M059J (cell line): ENCODE measurements around the gene PRODH2. TPM values are rescaled to one million over a fixed set of nuclear protein-coding genes. Genes with fewer than 3 reads are reported as not detected.
"Not testable (repeated sequence)": the region's sequence is repeated elsewhere in the genome, so short reads cannot be mapped to it uniquely, and the experiment has no call there.

Source experiments
- DNase-seq: peaks from one replicate; pipeline ENCODE4 v3.0.0-alpha.2; 2012; ENCODE audit warnings: low read depth
- total RNA-seq: library from RNA; depleted of rRNA; stranded (reverse); fragments of >200 nt; shearing (Covaris generic); gene quantifications from 2 replicates; pipeline ENCODE4 v1.2.3, GENCODE V29; 2014

The PRODH2 gene
- total RNA-seq, 1 experiment from 2014 or later = not detected

DNA sequence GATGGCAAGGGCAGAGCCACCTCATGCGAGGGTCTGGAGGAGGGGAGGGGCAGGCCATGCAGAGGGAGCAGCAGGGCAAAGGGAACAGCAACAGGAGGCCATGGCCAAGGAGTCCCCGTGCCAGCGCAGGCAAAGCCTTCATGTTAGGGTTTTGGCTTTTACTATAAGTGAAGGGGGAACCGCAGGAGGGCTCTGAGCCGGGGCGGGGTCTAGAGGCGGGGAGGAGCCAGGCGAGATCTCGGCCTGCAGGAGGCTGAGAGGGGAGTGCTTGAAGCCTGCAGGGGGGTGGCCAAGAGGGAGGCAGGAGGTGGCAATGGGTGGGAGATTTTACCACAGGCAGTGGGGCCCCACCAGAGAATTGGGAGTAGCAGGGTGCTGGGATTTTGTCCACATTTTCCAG is 31.0 kb downstream of the PRODH2 start:
- no peak for DNase-seq

DNA sequence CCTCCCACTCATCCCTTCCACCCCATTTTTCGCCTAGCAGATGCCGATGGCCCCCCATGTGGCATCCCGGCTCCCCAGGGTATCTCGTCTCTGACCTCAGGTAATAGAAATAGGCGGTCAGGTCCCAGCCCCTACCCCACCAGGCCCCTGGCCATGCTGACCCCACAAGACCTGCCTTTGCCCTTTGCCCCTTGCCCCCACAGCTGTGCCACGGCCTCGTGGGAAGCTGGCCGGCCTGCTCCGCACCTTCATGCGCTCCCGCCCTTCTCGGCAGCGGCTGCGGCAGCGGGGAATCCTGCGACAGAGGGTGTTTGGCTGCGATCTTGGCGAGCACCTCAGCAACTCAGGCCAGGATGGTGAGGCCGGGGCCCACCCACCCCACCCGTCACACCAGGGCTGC is 31.9 kb downstream of the PRODH2 start:
- DNase-seq = no peak

DNA sequence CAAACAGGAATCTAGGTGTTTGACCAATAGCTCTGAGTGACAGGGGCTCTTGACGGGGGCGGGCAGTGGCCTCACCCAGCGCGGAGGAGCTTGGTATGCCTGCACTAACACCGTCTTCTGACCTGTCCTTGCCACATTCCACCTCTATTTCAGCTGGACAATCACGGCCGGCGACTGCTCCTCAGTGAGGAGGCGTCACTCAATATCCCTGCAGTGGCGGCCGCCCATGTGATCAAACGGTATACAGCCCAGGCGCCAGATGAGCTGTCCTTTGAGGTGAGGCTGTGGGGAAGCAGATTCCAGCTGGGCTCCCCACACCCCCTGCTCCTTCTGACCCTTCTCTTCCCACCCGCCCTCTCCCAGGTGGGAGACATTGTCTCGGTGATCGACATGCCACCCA is 32.6 kb downstream of the PRODH2 start:
- DNase-seq = no peak

DNA sequence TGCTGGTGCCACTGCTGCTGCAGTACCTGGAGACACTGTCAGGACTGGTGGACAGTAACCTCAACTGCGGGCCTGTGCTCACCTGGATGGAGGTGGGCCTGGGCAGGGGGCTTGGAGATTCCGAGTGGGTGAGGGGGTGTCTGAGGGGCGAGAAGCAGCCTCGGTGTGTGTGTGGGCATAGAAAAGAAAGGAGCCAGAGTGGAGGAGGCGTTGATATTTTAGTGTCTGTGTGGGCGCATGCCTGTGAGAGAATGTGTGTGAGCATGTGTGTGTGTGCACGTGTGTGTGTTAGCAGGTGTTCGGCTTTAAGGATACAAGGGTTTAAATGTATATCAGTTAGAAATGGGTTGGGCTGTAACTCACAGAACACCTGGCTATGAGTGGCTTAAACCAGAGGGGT is 33.6 kb downstream of the PRODH2 start:
- DNase-seq = no peak

DNA sequence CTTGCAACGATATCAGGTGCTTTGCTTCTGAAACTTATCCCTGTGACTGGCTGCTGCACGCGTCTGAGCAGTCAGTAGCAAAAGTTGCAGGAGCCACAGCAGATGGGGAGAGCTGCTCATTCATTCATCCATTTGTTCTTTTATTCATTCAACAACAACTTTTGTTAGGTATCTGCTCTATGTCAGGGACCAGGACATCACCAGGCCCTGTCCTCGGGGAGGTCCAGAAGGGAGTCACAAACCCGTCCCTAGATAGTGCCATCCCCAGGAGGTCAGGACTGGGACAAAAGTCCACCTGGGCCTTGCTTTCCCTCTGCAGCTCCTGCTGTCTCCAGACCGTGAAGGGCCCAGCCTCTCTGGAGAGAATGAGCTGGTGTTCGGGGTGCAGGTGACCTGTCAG is 34.7 kb downstream of the PRODH2 start:
- DNase-seq = no peak

DNA sequence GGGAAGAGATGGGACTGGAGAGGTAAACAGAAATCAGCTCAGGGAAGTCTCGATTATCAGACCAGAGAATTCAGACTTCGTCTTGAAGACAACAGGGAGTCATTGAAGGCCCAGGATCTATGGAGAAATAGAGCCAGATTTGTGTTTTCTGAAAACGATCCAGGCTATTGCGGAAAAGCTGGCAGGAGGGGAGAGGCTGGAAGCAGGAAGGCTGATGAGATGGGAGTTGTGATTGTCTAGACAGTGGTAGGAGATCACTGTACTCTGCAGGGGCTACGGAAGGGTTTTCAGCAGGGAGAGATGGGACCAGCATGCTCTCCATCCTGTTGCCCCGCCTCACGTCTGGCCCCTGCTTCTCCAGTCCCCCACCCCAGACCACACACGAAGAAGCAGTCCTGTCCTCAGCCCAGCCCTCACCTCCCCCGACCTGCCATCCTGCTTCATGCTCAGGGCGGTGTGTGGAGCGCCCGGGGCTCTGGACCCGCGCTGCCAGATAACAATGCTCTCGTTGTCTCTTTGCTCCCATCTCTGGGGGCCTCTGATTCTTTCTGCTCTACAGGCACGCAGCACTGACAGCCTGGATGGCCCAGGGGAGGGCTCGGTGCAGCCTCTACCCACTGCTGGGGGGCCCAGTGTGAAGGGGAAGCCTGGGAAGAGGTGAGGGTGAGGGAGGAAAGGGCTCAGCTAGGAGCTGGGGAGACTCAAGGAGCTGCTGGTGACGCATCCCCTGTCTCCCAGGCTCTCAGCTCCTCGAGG is 35.4 kb downstream of the PRODH2 start:
- no peak for DNase-seq

DNA sequence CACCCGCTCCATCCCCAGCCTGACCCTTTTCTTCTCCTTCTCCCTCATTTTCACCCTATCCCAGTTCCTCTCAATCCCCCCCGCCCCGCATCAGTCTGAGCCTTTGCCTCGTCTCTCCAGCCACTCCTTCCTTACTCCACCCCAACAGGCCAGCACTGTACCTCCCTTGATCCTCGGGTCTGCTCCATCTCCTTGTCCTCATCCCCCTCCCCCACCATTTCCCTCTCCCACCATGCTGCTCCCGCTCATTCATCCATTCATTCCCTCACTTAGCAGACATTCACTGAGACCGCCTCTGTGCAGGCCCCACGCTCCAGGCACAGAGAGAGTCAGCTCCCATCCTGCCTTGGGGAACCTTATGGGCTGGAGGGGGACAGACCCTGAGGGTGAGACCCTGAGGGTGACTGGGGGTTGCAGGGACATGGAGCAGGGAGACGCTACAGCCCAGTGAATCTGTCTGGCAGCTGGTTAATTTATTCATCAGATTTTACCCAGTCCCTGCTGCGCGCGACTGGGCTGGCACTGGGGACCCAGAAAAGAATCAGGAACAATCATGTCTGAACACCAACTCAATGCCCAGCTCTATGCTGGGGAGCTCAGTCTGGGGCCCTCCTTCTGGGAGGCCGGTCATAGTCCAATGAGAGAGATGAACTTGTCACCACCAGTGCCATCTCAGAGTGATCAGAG is 36.4 kb downstream of the PRODH2 start:
- no peak for DNase-seq

DNA sequence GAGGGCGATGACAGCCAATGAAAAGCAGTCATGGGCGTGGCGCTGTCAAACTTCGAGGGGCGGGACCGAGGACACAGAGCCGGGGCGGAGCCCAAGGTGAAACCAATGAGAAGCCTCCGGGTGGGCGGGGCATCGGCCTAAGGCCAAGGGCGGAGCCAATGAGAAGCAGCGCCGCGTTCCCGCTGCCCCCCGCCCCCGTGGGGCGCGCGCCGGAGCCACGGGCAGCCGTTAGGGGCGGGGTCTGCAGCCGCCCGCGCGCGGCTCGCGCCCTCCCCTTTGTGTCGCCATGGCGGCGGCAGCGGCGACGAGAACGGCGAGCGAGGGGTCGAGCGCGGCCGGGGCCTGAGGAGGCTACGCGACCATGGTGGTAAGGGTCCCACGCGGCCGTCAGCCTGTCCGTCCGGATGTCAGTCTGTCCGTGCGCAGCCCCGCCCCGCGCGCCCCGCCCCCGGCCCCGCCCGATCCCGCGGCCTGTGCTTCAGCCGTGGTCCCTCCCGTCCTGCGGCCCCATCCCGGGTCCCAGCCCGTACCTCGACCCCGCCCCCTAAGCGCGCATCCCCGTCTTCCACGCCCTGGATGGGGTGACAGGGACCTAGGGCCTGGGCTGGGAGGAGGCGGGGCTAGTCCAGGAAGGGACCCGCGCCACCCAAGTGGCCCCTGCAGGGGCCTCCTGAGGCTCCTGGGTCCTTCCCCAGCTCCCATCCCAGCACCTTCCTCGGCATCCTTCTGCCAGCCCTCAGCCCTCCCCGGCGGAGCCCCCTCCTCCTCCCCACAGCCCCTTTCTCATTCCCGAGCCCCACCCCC is 37.1 kb downstream of the PRODH2 start, which contains the start of gene ARHGAP33:
Gene ARHGAP33, plus strand, starts transcription at position 267 of the 804 bp plus-strand sequence. Its CDS starts 95 bp downstream, at position 362.
- peak; percentile 97 for DNase-seq

DNA sequence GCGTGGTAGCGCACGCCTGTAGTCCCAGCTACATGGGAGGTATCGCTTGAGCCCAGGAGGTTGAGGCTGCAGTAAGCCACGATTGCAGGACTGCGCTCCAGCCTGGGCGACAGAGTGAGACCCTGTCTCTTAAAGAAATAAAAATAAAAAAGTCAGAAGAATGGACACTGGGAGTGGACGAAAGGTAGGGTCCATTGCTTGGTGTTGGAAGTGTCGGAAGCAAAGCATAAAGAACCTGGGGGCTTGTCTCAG is 37.7 kb downstream of the PRODH2 start:
- no peak for DNase-seq

DNA sequence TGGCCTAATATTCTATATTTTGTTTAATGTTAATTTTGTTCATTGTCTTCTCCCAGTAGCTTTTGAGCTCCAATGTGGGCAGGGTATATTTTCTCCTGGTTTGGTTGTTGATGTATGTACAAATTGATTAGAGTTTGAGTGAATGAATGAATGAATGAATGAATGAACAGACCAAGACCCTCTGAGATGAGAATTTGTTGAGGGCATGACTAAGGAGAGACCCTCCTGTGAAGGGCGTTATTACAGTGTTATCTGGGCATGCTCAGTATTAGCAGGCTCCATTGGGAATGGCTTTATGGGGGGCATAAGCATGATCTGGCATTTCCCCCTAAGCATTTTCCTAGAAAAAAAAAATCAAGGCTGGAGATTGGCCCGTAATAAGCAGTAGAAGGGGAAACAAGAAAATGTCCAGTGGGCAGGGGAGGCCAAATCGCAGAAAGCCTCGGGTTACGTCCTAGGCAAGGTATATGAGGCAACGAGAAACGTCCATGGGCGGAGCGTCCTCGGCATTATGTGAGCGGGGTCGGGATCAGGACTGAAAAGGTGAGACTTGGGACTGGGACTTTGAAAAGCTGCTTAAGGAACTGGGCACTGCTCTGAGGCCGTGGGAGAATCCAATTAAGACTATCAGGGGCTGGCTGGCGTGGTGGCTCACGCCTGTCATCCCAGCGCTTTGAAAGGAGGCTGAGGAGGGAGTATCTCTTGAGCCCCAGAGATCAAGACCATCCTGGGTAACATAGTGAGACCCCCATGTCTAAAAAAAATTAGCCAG is 38.2 kb downstream of the PRODH2 start:
- DNase-seq = peak; percentile 25

DNA sequence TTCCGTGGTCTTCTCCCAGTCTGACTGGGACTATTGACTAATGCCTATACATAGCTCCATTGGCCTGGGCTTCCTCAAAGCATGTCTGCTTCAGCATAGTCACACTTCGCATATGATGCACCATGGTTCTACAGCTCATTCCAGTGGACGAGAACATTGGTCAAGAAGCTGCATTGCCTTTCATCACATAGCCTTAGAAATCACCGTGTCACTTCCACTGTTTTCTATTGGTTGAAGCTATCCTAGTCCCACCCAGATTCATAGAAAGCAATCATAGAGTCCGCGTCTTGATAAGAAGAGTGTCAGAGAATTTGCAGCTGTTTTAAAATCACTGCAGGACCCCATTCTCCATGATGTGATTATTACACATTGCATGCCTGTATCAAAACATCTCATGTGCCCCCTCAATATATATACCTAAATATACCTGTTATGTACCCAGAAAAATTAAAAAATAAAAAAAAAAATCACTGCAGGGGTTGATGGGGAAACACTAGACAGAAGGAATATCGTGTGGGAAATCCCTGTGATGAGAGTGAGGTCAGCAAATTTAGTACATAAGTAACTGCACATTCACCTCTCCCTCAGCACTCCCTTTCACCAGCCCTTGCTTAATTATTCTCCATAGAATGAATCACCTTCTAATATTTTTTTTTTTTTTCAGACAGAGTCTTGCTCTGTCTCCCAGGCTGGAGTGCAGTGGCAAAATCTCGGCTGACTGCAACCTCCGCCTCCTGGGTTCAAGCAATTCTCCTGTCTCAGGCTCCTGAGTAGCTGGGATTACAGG is 39.4 kb downstream of the PRODH2 start:
- DNase-seq = peak; percentile 32

DNA sequence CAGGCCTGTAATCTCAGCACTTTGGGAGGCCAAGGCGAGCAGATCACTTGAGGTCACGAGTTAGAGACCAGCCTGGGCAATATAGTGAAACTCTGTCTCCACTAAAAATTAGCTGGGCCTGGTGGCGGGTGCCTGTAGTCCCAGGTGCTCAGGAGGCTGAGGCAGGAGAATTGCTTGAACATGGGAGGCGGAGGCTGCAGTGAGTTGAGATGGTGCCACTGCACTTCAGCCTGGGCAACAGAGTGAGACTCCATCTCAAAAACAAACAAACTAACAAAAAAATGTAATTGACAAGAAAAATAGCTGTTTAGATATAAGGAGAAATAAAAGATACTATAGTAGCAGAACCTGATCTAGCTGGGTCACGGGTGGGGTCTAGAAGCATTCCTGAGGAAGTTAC is 40.3 kb downstream of the PRODH2 start:
- DNase-seq = not testable (repeated sequence)

DNA sequence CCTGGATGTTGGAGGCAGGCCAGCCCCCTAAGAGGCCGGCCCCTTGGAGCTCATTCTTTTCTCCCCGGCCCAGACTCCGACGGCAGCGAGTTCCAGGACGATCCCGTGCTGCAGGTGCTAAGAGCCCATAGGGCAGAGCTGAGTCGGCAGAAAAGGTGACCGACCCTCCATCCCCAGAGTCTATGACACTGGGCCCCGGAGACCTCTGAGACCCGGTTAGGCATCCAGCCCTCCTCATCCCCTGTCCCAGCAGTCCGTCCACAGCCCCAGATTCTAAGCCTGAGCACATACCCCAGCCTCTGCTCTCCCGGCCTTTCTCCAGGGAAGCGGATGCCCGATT is 44.6 kb downstream of the PRODH2 start:
- DNase-seq = no peak

DNA sequence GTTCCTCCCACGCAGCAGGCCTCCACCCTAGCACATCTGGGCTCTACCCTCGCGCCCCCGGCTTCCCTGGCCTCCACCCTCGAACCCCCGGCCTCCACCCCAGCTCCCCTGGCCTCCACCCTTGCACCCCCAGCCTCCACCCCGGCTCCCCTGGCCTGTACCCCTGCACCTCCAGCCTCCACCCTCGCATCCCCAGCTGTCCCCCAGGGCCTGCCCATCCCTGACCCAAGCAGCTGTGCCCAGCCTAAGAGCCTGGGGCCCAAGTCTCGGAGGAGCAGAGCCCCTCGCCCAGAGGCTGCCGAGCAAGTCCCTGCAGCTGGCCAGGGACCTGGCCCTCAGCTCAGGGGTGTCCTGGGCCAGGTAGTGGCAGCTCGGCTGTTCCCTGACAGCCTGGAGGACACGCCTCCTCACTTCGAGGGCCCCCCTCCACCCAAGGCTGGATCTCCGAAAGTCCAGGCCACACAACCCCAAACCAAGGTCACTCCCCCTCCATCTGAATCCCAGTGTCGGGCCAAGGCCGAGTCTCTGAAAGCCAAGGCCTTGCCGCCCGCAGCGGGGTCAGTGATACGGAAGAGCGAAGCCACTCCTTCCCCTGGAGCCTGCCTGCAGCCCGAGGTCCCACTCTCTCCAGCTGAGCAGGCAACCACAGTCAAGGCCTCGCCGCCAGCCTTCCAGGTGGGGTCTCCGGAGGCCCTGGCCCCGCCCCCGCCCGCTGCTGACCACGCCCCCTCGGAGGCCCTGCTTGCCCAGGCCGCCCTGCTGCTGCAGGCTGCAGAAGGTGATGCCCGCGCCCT is 45.2 kb downstream of the PRODH2 start:
- DNase-seq = no peak

DNA sequence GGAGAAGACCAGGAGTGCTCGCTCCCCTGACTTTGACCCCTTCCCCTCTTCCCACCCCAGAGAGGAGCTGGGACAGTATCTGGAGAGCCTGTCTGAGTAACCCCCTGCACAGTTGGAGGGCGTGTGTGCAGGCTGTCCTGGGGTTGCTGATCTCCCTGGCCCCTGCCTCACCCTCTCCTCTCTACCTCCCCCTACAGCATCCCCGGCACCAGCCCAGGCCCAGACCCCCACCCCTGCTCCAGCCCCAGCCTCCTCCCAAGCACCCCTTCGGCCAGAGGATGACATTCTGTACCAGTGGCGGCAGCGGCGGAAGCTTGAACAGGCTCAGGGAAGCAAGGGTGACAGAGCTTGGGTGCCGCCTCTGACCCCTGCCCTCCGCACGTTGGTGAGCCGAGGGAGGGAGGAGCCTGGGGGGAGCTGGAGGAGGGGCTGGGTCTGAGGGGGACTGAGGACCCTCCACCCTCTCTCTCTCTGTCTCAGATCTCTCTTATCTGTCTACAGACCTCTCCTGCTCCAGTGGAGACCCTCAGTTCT is 46.0 kb downstream of the PRODH2 start:
- DNase-seq = no peak

DNA sequence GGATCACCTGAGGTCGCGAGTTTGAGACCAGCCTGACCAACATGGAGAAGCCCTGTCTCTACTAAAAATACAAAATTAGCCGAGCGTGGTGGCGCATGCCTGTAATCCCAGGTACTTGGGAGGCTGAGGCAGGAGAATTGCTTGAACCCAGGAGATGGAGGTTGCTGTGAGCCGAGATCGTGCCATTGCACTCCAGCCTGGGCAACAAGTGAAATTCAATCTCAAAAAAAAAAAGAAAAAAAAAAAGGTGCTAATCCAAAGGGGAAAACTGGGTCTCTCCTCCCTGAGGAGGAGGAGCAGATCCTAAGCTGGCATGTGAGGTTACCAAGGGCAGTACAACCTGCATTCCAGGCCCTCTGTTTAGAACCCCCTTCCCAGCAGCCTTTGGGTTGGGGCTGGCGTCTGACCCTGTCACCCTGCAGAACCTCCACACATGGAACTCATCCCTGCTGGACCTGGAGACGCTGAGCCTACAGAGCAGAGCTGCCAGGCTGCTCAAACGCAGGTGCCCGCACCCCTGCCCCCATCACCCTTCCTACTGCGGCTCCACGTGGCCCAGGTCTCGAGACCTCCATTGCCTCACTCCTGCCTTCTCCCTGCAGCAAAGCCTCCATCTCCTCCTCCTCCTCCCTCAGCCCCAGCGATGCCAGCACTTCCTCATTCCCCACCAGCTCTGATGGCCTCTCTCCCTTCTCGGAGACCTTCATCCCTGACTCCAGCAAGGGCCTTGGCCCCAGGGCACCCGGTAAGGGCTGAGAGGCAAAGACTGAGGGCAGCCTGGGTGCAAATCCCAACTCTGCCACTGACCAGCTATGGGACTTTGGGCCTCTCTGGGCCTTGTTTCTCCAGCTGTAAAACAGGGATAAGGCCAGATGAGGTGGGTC is 48.0 kb downstream of the PRODH2 start:
- no peak for DNase-seq

DNA sequence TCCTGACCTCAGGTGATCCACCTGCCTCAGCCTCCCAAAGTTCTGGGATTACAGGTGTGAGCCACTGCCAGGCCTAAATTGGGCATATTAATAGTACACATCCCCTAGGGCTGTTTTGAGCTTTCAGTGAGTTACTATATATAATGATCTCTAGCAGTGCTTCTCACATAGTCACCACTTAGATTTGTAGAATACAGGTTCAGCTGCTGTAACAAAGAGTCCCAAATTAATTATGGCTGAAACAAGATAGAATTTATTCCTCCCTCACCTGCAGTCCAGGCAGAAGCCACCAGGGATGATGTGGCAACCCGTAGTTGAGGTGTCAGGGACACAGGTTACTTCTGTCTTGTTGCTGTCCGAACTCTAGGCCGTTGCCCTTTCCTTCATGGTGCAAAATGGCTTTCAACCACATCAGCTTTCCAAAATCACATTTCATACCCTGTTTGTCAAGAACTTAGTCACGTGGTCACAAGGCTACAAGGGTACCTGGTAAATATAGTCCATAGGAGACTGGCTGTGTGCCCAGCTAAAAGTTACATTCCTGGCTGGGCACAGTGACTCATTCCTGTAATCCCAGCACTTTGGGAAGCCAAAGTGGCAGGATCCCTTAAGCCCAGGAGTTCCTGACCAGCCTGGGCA is 51.8 kb downstream of the PRODH2 start:
- peak; percentile 79 for DNase-seq

DNA sequence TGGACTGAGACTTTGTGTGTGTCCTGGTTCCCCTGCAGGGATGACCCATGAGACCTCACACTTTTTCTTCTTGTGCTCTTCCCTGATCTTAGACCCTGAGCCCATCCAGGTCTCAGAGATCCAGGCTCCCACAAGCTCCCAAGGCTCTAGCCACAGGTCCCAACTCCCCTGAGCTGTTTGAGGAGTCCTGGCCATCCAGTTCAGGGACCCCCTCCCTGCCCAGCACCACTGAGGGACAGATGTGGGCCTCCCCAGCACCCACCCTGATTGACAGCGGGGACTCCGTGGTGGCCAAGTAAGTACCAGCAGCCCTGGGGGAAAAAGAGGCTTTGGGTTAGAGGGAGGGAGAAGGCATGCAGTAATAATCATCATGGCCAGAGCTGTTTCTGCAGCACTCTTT is 52.9 kb downstream of the PRODH2 start:
- DNase-seq = no peak
